ENCODE results near the gene AP3D1.
A peak's percentile ranks its signal among the peaks of the same experiment; 100 is the strongest.

The AP3D1 gene

DNA sequence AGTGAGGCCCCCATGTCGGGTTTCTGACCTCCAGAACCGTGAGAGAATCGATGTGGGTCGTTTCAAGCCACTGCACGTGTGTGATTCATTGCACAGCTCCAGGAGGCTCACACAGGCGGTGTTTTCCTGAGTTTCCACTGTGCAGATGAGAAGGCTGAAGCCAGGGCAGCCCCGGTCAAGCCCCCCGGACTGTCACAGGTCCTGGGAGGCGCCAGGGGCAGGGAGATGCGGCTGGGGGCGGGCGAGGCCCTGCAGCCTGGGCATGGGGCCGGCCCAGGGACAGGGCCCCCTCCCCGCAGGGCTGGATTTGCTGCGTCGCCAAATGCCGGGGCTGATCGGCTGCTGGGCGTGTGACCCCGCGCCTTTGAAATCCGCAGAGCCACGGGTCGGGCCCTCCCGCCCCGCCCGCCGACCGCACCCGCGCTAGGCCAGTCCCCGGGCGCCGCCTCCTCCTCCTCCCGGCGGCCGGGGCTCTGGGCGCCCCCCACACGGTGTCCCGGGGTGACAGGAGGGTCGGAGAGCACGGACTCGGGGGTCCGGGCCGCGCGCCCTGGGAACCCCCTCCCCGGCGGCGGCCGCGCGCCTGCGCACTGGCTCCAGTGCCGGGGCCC, 90.4 kb downstream of the AP3D1 start:
- Histone ChIP-seq H3K27ac (peak overlapping the region; percentile 98 to 100), H3K4me1 (peaks cover 10 to 68% (median 51%) of the 10 kb centered on the region in 4 donors)

GRCh38 chr19:2059422-2060201, 91.8 kb downstream of the AP3D1 start:
- DNase-seq = peak; percentile 80 to 93
- Histone ChIP-seq H3K4me1 (peaks cover 10 to 72% (median 53%) of the 10 kb centered on the region in 4 donors), H3K36me3 (no peaks in the 10 kb centered on the region), H3K27ac (peak overlapping the region; percentile 98 to 100), H3K9me3 (no peaks in the 10 kb centered on the region), H3K27me3 (no peaks in the 10 kb centered on the region), H3K4me3 (peak overlapping the region; percentile 16 to 74)
- TF ChIP-seq, protein P1, sequence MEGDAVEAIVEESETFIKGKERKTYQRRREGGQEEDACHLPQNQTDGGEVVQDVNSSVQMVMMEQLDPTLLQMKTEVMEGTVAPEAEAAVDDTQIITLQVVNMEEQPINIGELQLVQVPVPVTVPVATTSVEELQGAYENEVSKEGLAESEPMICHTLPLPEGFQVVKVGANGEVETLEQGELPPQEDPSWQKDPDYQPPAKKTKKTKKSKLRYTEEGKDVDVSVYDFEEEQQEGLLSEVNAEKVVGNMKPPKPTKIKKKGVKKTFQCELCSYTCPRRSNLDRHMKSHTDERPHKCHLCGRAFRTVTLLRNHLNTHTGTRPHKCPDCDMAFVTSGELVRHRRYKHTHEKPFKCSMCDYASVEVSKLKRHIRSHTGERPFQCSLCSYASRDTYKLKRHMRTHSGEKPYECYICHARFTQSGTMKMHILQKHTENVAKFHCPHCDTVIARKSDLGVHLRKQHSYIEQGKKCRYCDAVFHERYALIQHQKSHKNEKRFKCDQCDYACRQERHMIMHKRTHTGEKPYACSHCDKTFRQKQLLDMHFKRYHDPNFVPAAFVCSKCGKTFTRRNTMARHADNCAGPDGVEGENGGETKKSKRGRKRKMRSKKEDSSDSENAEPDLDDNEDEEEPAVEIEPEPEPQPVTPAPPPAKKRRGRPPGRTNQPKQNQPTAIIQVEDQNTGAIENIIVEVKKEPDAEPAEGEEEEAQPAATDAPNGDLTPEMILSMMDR (IDR thresholded peaks at IDR 0.05) = no peak
- intact Hi-C loops (cut with DNase I; ENCODE audit: low total_unique reads) = no loop called here

More for the DNA sequence above, 90.4 kb downstream of the AP3D1 start:
- Histone ChIP-seq H3K9me3 (no peaks in the 10 kb centered on the region), H3K27me3 (no peaks in the 10 kb centered on the region), H3K36me3 (no peaks in the 10 kb centered on the region), H3K4me3 (peak overlapping the region; percentile 74 to 75)
- DNase-seq = peak; percentile 66 to 87
- TF ChIP-seq, protein P1 (IDR thresholded peaks at IDR 0.05) = no peak
- intact Hi-C loops (cut with DNase I; ENCODE audit: low total_unique reads) = no loop called here

DNA sequence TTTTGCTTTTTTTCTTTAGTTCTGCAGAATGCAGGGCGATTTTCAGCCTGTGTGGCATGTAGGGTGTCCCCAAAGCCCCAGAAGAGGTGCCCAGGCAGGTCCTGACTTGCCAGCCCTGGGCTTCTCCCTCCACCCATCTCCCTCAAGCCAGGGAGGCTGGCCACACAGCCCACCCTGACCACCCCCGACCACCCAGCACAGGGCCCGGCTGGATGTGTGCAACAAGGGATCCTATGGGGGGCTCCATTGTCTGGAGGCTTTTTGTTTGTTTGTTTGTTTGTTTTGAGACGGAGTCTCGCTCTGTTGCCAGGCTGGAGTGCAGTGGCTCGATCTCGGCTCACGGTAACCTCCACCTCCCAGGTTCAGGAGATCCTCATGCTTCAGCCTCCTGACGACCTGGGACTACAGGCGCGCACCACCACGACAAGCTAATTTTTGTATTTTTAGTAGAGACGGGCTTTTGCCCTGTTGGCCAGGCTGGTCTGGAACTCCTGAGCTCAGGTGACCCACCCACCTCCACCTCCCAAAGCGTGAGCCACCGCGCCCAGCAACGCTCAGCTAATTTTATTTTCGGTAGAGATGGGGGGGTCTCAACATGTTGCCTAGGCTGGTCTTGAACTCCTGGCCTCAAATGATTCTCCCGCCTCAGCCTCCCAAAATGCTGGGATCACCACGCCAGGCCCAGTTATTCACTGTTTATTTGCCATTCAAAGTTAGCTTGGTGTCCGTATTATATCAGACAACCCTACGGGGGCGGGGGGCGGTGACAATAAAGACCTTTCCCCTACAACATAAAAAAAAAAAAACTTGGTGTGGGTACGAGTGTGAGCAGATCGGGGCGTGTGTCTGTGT, 92.6 kb downstream of the AP3D1 start:
- Histone ChIP-seq H3K27me3 (no peaks in the 10 kb centered on the region), H3K4me3 (no peak overlapping the region), H3K27ac (peak overlapping the region; percentile 98 to 100), H3K4me1 (peaks cover 10 to 65% (median 47%) of the 10 kb centered on the region in 4 donors), H3K36me3 (no peaks in the 10 kb centered on the region), H3K9me3 (no peaks in the 10 kb centered on the region)
- intact Hi-C loops (cut with DNase I; ENCODE audit: low total_unique reads) = no loop called here
- TF ChIP-seq, protein P1 (IDR thresholded peaks at IDR 0.05) = no peak
- no peak for DNase-seq

DNA sequence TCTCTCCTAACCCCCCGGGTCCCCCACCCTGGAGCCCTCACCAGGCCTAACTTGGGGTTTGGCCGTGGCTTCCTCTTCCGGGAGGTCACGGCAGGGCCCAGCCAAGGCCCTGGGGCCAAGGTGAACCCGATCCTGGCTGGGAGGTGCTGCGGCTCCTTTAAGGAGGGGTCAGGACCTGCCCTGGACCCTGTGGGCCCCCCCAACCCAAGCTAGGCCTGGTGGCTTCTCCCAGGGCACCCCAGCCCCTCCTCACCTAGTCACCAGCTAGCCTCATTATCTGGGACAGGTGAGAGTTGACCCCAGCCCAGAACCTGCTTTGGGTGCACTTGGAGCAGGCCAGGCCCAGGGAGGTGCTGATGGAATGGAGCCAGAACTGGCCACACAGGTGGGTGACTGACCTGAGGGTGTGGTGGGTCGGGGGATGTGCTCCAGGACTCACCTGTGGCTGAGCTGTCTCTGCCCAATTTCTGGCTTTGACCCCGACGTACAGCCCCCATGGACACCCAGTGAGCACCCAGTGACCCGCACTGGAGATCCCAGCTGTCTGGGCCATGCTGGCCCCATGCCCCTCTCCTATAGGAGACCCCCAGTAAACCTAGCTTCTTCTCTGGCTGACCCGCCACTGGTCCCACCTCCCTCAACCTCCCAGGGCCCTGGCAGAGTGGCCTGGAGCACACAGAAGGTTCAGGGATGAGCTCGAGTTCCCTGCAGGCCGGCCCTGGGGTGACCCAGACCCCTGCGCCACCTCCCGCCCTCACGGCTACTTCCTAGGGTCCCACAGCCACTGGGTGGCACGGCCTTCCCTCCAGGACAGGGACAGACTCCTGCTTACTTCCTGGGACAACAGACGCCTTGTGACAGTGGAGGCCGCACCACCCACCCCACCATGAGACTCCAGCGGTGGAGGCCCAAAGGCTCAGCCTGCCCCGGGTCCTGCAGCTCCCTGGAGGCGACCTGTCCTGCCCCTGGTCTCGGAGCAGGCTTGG, 93.6 kb downstream of the AP3D1 start:
- peak overlapping the region; percentile 98 to 100 for H3K27ac ChIP-seq
- TF ChIP-seq, protein P1 (IDR thresholded peaks at IDR 0.05) = no peak
- no peak overlapping the region for H3K4me3 ChIP-seq
- H3K36me3 ChIP-seq = no peaks in the 10 kb centered on the region
- intact Hi-C loops (cut with DNase I; ENCODE audit: low total_unique reads) = no loop called here
- no peaks in the 10 kb centered on the region for H3K27me3 ChIP-seq
- H3K4me1 ChIP-seq = peaks cover 10 to 65% (median 46%) of the 10 kb centered on the region in 4 donors
- DNase-seq = no peak
- no peaks in the 10 kb centered on the region for H3K9me3 ChIP-seq

GRCh38 chr19:2056837-2057192, 94.6 kb downstream of the AP3D1 start:
- intact Hi-C loops (cut with DNase I; ENCODE audit: low total_unique reads) = no loop called here
- Histone ChIP-seq H3K36me3 (no peaks in the 10 kb centered on the region), H3K4me1 (peaks cover 10 to 65% (median 42%) of the 10 kb centered on the region in 4 donors), H3K9me3 (no peaks in the 10 kb centered on the region), H3K4me3 (no peak overlapping the region), H3K27me3 (no peaks in the 10 kb centered on the region), H3K27ac (peak overlapping the region; percentile 98 to 100)
- DNase-seq = no peak
- TF ChIP-seq, protein P1 (IDR thresholded peaks at IDR 0.05) = no peak

All from tibial artery (tissue), 4 donors.